Regular cardiac myocyte (primary cell): ENCODE results near the gene TCN1. TPM values are rescaled to one million over a fixed set of nuclear protein-coding genes. Genes with fewer than 3 reads are reported as not detected.

Experiments used
- total RNA-seq: library from RNA; depleted of rRNA; stranded (reverse); fragments of >200 nt; gene quantifications from 2 replicates; pipeline ENCODE4 v1.2.3, GENCODE V29; 2014

The TCN1 gene
- not detected in 2 replicates for total RNA-seq

GRCh38 chr11:59866397-59866796, at the start of gene TCN1:
Gene TCN1 (minus strand): TSS chr11:59866487. CDS start chr11:59866470, 17 bp downstream.

GRCh38 chr11:59878575-59878974, 12.3 kb upstream of the TCN1 start, which contains the start of gene OOSP3:
Gene OOSP3 (plus strand): TSS chr11:59878782. CDS start chr11:59878809, 27 bp downstream.

GRCh38 chr11:59845399-59845798, 20.9 kb downstream of the TCN1 start, which contains the start of gene CBLIF:
Gene CBLIF (minus strand): TSS chr11:59845499. CDS start chr11:59845453, 46 bp downstream.

GRCh38 chr11:59810189-59810910, 55.9 kb downstream of the TCN1 start, which contains the start of gene MRPL16:
Gene MRPL16 (minus strand): TSS chr11:59810778. CDS start chr11:59810658, 120 bp downstream.

Other genes starting within 250 kb of the TCN1 start
- 4.5 and 5.2 TPM in 2 replicates for gene PATL1, start 197.4 kb downstream of the TCN1 start, total RNA-seq
- gene OR10V1, start 152.6 kb downstream of the TCN1 start, total RNA-seq = not detected in 2 replicates
- gene STX3, start 111.1 kb downstream of the TCN1 start, total RNA-seq = 13.8 and 24.0 TPM in 2 replicates
- 29.0 and 45.1 TPM in 2 replicates for gene MRPL16, start 55.7 kb downstream of the TCN1 start, total RNA-seq
- gene CBLIF, start 21.0 kb downstream of the TCN1 start, total RNA-seq = not detected in 2 replicates
- not detected in 2 replicates for gene OOSP3, start 12.3 kb upstream of the TCN1 start, total RNA-seq
- not detected in 2 replicates for gene OOSP1, start 71.9 kb upstream of the TCN1 start, total RNA-seq
- not detected in 2 replicates for gene OOSP4A, start 97.5 kb upstream of the TCN1 start, total RNA-seq
- gene OOSP4B, start 150.7 kb upstream of the TCN1 start, total RNA-seq = not detected in 2 replicates
- gene OOSP2, start 173.9 kb upstream of the TCN1 start, total RNA-seq = not detected in 2 replicates
- gene MS4A3, start 190.2 kb upstream of the TCN1 start, total RNA-seq = not detected in 2 replicates
- gene MS4A2, start 222.2 kb upstream of the TCN1 start, total RNA-seq = not detected in 2 replicates